M059J (cell line): ENCODE results near the gene DISP3. TPM values are rescaled to one million over a fixed set of nuclear protein-coding genes. Genes with fewer than 3 reads are reported as not detected.

Experiments used
- DNase-seq: peaks from one replicate; pipeline ENCODE4 v3.0.0-alpha.2; 2012; ENCODE audit warnings: low read depth
- total RNA-seq: library from RNA; depleted of rRNA; stranded (reverse); fragments of >200 nt; shearing (Covaris generic); gene quantifications from 2 replicates; pipeline ENCODE4 v1.2.3, GENCODE V29; 2014

DISP3 gene
- total RNA-seq, 1 experiment from 2014 or later, result 0.02 TPM

DNA sequence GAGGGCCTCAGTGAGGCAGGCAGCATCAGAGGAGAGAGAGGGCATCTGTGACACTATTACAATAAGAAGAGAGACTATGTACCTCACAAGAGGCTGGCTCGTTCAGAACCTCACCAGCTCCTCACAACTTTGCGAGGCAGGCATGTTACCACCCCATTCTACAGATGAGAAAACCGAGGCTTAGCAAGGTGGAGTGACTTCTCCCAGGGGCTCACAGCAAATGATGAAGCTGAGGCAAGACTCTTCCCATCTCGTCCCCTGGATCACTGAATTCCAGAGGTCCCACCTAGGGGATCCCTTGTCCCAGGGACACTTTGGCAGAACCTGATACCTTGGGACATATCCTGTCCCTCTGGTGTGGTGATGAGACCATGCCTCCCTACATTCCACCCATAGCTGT, 64.4 kb downstream of the DISP3 start:
- DNase-seq, result no peak

DNA sequence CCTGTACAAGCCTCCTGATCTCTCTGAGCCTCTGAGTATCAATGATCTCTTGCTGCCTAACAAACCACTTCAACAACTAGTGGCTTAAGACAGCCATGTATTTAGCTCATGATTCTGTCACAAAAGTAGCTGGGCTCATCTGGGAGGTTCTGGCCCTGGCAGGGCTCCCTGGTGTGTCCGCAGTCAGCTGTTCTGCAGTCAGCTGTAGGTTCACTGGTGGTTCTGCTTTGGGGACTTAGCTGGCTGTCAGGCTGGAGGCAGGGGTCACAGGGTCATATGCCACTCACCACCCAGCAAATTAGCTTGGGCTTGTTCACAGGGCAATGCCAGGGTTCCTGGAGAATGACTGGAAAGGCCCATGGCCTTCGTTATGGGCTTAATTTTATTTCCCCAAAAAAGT, 64.8 kb downstream of the DISP3 start:
- DNase-seq, result no peak

DNA sequence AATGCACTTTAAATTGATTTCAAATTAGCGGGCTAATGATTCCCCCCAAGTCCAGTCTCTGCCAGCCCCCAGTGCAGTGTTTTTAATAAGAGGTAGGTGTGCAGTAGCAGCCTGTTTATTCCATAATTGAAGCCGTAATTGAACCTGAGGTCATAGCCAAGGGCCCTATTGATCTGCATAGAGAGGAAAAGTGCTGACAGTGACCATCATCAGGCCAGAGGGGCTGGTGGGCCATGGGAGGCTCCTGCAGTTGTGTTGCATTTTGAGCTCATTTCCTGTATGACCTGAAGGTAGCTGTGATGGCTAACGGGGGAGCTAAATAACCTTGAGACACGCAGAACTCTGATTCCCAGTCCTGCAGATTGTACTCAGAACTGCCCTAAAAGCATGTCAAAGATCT, 67.5 kb downstream of the DISP3 start:
- DNase-seq, result no peak

DNA sequence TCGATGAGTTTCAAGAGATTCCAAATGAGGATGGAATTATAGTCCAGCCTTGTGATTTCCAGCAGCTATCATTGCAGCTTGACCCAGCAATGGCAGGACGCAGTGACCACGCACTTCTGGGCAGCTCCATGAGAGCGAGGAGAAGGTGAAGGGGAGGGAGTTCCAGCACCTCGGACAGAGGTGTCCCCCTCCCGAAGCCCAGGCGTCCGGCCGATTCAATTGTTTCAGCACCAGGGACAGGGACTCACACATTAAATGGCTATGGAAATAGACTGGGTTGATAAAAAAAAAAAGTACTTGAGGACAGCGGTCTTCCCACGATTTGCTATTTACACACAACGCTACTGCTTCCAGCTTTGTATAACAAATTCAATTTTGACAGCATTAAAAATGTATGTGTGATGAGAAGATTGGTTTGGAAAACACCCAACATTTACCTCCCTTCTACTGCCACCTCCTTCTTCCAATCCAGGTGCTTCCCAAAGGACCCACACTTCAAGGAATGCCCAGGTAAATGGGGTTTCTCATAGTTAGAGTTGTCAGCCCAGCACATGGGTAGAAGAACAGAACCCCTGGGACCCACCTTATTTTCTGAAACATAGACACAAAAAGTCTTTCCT, 71.8 kb downstream of the DISP3 start:
- DNase-seq, result peak; percentile 75

DNA sequence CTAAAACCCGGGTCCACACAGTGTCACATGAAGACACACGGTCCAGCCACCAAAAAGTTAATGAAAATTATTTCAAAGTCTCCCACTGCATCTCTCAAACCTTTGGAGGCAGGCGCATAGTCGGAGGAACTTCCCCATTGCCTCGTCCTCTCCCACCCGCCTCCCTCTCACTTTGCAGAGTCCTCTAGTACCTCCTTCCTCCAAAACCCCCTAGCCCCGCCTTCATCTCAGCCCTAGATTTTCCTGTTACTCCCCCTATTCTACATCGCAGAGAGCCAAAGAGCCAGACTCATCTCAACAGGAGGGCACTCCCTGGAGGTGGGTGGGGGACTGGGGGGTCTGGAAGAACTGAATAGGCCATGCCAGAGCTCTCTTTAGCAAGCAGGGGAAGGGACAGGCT, 79.3 kb downstream of the DISP3 start:
- no peak for DNase-seq

DNA sequence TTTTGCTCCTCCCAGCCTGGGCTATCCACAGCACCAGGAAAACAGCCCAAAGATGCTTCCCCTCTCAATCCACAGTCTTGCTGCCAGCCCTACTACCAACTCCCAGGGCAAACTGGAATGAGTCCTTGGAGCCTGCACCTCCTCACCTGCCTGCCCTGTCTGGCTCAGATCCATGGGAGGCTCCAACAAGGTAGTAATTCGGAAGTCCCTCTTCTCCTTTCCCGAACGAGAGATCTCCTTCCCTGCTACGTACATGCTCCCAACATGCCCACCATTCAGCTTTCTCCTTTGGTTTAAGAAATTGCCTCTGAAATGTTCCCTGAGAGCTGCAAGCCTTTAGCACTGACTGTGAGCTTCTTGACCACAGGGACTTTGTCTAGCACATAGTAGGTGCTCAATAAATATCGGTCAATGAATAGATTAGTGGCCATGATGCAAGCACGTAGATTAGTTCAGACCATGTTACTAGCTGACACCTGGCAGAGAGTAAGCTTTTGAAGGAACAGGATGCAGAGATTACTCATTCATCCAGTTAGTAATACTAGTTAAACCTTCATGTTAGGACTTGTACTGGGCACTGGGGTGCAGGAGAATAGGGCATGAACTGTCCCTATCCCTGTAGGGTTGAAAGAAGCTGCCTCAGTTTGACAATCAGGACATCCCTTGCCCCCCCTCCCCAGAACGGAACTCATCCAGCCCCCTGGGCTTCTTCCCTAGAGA, 80.1 kb downstream of the DISP3 start:
- no peak for DNase-seq

DNA sequence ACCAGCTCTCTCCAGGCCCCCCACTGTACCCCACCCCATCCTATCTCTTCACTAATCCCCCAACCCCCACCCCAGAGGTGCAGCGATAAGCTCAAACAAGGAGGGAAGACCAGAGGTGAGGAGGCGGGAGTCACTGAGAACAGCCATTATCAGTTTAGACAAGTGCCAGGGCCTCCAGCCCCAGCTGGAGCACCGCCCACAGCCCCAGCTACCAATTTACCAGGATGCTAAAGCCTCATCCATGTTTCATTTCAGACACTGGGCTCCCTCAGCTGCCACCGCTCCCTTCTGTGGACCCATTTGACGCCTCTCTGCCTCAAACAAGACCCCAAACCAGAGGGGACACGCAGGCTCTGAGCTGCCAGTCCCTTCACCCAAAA, 80.6 kb downstream of the DISP3 start:
- DNase-seq, result no peak

DNA sequence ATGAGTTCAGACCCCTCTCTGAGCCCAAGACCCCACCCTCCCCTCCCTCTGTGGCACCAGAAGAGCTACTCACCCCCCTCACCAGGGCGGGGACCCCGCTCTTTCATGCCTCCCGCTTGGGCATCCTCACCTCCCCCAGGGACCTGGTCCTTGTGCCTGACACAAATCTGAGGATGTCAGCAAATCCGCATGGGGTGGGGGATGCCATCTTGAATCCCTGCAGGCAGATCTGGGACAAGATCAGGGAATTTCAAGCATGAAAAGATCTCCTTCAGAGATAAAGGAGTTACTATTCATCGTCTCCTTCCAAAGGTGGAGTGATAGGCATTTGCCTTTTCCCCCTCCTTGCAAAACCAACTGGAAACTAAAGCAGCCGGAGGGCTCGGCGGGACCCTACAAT, 81.1 kb downstream of the DISP3 start:
- no peak for DNase-seq

DNA sequence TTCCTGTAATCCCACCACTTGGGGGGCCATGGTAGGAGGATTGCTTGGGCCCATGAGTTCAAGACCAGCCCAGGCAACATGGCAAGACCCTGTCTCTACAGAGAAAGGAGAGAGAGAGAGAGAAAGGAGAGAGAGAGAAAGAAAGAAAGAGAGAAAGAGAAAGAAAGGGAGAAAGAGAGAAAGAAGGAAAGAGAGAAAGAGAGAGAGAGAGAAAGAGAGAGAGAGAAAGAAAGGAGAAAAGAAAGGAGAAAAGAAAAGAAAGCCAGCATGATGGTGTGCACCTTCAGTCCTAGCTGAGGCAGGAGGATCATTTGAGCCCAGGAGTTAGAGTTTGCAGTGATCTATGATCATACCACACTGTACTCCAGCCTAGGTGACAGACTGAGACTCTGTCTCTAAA, 82.8 kb downstream of the DISP3 start:
- no peak for DNase-seq

DNA sequence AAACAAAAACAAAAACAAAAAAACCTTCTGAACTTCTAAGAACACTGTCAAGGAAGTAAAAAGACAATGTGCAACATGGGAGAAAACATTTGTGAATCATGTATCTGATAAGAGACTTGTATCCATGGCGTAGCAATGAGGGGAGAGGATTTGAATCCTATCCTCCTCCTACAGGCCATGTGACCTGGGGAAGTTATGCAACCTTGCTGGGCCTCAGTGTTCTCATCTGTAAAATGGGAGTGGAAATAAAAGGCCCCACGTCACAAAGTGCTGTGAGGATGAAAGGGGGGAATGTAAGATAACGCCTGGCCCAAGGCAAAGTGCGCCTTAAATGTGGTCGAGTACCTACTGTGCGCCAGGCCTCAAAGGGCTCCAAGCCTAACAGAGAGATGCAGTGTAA, 83.7 kb downstream of the DISP3 start:
- DNase-seq, result no peak

DNA sequence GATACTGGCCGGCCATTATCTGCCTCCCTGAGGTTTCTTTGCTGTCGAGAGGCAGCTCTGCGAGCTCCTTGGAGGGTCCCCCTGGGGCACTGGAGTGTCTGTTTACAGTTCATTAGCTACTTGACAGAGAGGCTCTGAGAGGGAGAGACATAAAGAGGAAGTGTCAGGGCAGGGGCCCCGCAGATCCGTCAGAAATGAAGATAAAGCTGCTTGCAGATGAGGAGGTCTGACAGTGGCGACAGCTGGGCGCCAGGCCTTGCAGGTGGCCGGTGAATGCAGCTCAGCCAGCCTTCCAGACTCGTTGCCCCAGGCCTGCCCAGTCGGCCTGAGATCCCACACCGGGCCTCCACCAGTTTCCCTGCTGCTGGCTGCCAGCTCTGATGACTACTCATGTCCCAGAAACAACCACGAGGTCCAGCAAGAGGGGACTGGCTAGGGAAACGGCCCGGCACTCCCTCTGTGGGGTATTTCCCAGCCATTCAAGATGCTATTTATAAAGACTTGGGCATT, 84.7 kb downstream of the DISP3 start:
- peak; percentile 34 for DNase-seq

DNA sequence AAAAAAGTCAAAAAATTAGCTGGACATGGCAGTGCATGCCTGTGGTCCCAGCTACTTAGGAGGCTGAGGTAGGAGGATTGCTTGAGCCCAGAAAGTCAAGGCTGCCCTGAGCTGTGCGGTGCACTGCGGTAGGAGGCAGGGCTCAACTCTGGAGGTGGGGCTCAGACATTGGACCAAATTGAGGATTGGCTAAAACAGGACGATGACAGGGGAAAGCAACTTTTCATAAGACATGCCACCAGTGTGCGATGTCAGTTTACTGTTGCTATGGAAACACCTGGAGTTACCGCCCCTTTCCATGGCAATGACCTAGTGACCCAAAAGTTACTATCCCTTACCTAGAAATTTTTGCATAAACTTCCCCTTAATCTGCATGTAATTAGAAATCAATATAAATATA, 85.3 kb downstream of the DISP3 start:
- DNase-seq, result no peak

DNA sequence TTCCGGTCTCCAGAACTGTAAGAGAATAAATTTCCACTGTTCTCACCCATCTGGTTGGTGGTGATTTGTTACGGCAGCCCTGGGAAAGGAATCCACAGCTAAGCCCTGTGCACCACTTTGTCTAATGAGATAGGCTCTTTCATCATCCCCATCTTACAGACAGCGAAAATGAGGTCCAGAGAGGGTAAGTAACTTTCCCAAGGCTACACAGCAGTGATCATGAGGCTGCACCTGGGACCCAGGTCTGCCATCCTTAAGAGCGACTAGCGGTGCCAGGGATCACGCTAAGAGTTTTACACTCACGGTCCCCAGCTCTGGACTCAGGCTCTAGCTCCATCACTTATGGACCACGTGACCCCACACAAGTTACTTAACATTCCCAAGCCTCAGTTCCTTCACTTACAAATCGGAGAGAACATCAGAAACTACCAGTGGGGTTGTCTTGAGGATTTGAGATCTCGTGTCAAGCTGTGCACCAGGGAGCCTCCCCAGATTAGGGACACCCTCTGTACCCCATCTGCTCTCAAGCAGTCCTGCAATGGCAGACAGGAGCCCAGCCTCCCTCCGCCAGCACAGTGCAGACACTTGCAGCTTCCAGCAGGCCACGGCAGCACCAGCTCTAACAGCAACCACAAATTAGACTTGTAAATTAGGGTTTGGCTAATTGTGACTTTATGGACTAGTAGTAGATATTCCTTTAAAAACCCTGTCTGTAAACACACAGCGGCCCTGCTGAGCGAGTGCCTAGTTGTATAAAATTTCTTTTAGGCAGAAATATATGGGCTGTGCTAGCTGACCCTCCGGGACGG, 87.3 kb downstream of the DISP3 start:
- DNase-seq, result no peak

DNA sequence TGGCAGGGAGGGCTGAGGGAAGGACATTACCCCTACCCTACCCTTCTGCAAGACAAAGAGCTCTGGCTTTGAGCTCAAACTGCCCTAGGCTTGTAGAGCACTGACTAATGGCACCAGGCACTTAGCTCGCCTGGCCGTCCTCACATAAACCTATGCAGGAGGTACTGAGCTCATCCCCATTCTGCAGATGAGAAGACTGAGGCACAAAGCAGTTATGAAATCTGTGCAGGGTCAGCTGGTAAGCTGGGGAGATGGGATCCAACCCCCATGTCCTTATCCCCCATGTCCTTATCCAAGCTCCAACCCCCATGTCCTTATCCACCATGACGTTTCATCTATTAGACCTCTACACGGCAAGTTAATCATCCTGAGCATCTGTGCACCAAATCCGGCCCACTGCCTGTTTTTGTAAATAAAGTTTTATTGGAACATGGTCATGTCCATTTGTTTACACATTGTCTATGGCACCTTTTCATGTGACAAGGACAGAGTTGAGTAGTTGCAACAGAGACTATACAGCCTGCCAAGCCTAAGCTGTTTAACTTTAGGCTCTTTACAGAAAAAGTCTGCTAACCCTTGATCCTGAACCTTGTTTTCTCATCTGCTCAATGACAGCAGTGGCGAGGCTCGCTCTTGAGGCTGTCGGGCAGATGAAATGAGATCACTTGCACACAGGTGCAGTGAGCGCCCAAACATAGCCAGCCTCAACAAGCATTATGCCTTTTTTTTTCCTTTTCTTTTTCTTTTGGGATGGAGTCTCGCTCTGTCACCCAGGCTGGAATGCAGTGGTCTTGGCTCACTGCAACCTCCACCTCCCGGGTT, 88.5 kb downstream of the DISP3 start:
- DNase-seq, result no peak

DNA sequence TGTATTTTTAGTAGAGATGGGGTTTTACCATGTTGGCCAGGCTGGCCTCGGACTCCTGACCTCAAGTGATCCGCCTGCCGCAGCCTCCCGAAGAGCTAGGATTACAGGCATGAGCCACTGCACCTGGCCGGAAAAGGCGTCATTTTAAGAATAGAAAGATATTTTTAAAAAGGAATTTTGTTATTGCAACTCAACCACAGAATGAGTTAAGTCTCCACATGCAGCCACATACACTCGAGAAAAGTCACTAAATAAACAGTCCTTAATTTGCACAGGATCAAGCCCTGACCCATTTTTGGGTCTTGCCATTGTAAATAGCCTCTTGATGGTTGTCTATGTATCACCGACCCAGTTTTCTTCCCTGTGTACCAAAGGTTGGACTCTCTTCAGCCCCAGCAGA, 89.7 kb downstream of the DISP3 start:
- peak; percentile 50 for DNase-seq

DNA sequence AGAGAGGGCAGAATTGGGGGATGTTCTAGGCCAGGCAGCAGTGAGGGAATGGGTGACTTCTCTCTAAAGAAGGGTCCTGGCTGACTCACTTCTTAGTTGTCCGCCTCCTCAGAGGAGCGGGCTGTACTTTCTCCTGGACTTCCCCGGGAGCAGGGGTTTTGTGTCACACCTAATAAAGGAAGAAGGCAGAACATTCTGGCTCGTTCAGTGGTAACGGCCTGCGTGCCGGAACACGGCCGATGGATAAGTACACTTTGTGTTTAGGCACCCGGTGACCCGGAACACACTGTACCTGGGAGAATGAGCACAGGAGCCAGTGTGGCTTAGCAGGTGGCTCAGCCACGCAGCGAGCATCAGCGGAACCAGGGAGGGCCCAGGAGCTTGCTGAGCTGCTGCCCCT, 90.6 kb downstream of the DISP3 start:
- no peak for DNase-seq

DNA sequence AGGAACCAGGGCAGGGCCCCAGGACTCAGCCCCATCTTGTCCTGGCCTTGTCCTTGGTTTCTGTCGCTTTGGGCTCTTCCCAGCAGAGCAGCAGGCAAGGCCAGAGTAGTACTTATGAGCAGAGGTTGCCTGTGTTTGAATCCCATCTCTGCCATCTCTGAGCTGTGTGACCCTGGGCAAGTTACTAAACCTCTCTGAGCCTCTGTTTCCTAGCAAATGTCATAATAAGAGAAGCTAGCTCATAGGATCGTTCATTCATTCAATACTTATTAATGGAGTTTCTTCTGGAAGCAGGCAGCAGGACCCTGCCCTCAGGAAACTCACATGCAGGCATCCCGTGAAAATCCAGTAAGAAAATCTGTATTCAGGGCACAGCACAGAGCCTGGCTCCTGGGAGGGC, 91.0 kb downstream of the DISP3 start:
- no peak for DNase-seq

DNA sequence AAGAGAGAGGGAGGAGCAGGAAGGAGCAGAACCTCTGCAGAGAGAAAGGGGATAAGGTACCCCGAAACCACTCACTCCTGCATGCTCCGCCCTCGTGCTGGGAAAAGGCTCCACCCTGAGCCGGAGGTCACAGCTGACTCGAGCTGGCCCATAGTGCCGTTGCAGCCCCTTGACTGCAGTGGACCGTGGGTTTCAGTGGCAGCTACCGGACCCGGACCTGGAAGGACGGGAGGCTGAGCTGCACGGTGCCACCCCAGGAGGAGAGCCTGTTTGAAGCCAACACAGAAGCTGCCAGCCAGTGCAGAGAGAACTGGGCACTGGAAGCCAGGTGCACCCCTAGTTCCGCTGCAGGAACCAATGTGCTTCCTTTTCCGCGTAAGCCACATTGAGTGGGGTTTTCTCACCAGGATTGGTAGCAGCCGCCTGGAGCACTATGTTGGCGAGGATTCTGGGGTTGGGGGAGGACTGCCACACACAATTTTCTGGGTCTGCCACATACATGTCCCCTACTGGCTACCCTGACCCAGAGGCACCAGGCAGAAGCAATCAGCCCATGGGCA, 91.9 kb downstream of the DISP3 start:
- DNase-seq, result no peak

DNA sequence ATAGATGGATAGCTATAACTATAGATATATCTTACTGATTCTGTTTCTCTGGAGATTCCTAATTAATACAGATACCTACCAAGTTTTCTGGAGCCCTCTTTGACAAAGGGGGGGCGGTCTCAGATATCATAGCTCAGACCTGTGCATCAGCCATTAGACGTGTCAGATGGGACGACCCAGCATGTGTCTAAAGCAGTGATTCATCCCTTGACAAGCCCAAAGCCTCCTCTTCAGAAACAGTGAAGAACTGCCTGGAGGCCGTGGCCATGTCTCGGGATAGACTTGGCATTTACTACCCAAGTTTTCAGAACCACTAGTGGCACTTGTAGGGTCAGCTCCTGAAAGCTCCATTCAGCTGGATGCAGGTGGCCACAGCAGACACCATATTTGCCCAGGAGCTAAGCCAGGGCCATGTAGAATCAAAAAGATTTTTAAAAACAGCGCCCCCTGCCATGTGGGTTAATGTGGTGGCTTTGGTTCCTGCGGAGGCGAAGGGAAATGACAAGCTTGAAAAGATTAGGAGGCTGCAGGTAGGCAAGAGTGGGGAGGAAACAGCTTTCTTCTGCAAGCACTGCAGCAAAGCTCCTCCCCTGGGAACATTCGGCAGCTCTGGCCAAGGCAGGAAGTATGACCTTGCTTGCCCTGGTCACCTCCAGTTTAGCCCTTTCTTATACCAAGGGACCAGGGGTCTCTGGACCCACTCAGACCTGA, 93.1 kb downstream of the DISP3 start:
- no peak for DNase-seq

DNA sequence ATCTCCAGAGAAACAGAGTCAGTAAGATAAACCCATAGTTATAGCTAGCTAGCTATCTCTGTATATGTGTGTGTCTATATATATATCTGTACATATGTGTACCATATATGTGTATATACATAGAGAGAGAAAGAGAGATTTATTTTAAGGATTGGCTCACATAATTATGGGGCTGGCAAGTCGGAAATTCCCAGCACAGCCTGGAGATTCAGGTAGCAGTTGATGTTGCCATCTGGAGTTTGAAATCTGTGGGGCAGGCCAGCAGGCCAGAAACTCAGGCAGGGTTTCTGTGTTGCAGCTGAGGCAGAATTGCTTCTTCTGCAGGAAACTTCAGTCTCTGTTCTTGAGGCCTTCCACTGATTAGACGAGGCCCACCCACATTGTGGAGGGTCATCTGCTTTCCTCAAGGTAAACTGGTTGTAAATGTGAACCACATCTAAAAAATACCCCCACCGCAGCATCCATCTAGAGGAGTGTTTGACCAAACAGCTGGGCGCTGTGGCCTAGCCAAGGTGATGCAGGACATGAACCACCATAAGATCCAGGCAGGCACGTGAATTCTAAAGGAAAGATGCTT, 94.2 kb downstream of the DISP3 start:
- DNase-seq, result no peak

DNA sequence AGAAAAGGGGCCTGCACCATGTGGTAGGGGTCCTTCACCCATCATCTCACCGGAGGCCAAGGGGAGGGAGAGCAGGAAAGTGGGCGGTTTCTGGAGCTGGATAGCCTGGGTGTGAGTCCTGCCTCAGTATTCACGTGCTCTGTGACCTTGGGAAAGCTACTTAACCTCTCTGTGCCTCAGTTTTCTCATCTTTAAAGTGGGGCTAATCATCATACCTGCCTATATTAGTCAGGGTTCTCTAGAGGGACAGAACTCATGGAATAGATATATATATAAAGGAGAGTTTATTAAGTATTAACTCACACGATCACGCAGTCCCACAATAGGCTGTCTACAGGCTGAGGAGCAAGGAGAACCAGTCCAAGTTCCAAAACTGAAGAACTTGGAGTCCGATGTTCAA, 96.6 kb downstream of the DISP3 start:
- no peak for DNase-seq
